ENCODE data around the gene CDPF1. TPM values are rescaled to one million over a fixed set of nuclear protein-coding genes. Genes with fewer than 3 reads are reported as not detected.

CDPF1 gene
- total and polyA plus RNA-seq, 2 experiments from 2014 or later = 10.1 to 14.5 TPM

DNA sequence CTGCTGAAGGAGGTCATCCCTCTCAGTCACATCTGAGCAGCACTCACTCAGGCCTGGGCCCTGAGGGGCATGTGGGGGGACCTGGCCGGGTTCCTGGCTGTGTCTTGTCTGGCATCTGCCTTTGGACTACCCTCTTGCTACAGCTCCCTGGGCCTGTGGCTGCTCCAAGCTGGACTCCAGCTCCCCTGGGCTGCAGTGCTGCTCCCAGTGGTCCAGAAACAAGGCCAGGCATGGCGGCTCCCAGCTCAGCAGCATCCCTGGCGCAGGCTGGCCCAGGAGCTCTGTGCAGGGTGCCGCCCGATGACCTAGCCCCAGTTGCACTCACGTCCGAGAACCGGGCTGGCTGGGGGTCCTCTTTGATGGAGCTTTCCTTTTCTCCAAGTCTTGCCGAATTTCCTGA, 5.3 kb downstream of the CDPF1 start:
- peaks cover 9% of the 10 kb centered on the region for H3K27me3 Mint-ChIP-seq (ENCODE audit: insufficient read depth, low read depth, poor library complexity)
- no peaks in the 10 kb centered on the region for H4K20me1 ChIP-seq (replicated peaks; ENCODE audit: insufficient read depth)
- no peak overlapping the region for H3K27ac ChIP-seq (ENCODE audit: low read depth)
- H3K9me2 ChIP-seq (ENCODE audit: insufficient read depth) = no peaks in the 10 kb centered on the region
- no peaks in the 10 kb centered on the region for H3K79me2 ChIP-seq (replicated peaks; ENCODE audit: insufficient read depth)
- no peaks in the 10 kb centered on the region for H3K36me3 ChIP-seq (ENCODE audit: insufficient read depth)
- no peak overlapping the region for H3K4me3 ChIP-seq
- no peak for DNase-seq (ENCODE audit: low spot score)
- no peak for ATAC-seq
- H3K4me1 Mint-ChIP-seq = peaks cover 4% of the 10 kb centered on the region
- H3K27ac Mint-ChIP-seq = no peak overlapping the region
- H3K4me2 ChIP-seq = no peak overlapping the region
- no peaks in the 10 kb centered on the region for H3K4me1 ChIP-seq (ENCODE audit: insufficient read depth)
- no peak overlapping the region for H3K4me3 Mint-ChIP-seq
- TF ChIP-seq CREB1 (CRISPR knock-in tag; IDR thresholded peaks at IDR 0.05; ENCODE audit: low read depth) = no peak
- TF ChIP-seq, protein P1, sequence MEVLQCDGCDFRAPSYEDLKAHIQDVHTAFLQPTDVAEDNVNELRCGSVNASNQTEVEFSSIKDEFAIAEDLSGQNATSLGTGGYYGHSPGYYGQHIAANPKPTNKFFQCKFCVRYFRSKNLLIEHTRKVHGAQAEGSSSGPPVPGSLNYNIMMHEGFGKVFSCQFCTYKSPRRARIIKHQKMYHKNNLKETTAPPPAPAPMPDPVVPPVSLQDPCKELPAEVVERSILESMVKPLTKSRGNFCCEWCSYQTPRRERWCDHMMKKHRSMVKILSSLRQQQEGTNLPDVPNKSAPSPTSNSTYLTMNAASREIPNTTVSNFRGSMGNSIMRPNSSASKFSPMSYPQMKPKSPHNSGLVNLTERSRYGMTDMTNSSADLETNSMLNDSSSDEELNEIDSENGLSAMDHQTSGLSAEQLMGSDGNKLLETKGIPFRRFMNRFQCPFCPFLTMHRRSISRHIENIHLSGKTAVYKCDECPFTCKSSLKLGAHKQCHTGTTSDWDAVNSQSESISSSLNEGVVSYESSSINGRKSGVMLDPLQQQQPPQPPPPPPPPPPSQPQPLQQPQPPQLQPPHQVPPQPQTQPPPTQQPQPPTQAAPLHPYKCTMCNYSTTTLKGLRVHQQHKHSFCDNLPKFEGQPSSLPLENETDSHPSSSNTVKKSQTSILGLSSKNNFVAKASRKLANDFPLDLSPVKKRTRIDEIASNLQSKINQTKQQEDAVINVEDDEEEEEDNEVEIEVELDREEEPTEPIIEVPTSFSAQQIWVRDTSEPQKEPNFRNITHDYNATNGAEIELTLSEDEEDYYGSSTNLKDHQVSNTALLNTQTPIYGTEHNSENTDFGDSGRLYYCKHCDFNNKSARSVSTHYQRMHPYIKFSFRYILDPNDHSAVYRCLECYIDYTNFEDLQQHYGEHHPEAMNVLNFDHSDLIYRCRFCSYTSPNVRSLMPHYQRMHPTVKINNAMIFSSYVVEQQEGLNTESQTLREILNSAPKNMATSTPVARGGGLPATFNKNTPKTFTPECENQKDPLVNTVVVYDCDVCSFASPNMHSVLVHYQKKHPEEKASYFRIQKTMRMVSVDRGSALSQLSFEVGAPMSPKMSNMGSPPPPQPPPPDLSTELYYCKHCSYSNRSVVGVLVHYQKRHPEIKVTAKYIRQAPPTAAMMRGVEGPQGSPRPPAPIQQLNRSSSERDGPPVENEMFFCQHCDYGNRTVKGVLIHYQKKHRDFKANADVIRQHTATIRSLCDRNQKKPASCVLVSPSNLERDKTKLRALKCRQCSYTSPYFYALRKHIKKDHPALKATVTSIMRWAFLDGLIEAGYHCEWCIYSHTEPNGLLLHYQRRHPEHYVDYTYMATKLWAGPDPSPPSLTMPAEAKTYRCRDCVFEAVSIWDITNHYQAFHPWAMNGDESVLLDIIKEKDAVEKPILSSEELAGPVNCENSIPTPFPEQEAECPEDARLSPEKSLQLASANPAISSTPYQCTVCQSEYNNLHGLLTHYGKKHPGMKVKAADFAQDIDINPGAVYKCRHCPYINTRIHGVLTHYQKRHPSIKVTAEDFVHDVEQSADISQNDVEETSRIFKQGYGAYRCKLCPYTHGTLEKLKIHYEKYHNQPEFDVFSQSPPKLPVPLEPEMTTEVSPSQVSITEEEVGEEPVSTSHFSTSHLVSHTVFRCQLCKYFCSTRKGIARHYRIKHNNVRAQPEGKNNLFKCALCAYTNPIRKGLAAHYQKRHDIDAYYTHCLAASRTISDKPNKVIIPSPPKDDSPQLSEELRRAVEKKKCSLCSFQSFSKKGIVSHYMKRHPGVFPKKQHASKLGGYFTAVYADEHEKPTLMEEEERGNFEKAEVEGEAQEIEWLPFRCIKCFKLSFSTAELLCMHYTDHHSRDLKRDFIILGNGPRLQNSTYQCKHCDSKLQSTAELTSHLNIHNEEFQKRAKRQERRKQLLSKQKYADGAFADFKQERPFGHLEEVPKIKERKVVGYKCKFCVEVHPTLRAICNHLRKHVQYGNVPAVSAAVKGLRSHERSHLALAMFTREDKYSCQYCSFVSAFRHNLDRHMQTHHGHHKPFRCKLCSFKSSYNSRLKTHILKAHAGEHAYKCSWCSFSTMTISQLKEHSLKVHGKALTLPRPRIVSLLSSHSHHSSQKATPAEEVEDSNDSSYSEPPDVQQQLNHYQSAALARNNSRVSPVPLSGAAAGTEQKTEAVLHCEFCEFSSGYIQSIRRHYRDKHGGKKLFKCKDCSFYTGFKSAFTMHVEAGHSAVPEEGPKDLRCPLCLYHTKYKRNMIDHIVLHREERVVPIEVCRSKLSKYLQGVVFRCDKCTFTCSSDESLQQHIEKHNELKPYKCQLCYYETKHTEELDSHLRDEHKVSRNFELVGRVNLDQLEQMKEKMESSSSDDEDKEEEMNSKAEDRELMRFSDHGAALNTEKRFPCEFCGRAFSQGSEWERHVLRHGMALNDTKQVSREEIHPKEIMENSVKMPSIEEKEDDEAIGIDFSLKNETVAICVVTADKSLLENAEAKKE (CRISPR knock-in tag; IDR thresholded peaks at IDR 0.05) = no peak
- TF ChIP-seq, protein P2, sequence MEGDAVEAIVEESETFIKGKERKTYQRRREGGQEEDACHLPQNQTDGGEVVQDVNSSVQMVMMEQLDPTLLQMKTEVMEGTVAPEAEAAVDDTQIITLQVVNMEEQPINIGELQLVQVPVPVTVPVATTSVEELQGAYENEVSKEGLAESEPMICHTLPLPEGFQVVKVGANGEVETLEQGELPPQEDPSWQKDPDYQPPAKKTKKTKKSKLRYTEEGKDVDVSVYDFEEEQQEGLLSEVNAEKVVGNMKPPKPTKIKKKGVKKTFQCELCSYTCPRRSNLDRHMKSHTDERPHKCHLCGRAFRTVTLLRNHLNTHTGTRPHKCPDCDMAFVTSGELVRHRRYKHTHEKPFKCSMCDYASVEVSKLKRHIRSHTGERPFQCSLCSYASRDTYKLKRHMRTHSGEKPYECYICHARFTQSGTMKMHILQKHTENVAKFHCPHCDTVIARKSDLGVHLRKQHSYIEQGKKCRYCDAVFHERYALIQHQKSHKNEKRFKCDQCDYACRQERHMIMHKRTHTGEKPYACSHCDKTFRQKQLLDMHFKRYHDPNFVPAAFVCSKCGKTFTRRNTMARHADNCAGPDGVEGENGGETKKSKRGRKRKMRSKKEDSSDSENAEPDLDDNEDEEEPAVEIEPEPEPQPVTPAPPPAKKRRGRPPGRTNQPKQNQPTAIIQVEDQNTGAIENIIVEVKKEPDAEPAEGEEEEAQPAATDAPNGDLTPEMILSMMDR (conservative IDR thresholded peaks at IDR 0.05; ENCODE audit: low read depth in 2 of 2) = no peak
- TF ChIP-seq STAT1 (IDR thresholded peaks at IDR 0.05; ENCODE audit: unreplicated experiment) = no peak
- no peak for TF ChIP-seq EZH2phosphoT487 (IDR thresholded peaks at IDR 0.05; ENCODE audit: unreplicated experiment)
- TF ChIP-seq POLR2AphosphoS5 (IDR thresholded peaks at IDR 0.05; ENCODE audit: low read depth) = no peak
- no peak for TF ChIP-seq EZH2 (IDR thresholded peaks at IDR 0.05; ENCODE audit: low read depth, unreplicated experiment)
- no peak for TF ChIP-seq ZNF114 (CRISPR knock-in tag; IDR thresholded peaks at IDR 0.05)
- TF ChIP-seq, protein P3, sequence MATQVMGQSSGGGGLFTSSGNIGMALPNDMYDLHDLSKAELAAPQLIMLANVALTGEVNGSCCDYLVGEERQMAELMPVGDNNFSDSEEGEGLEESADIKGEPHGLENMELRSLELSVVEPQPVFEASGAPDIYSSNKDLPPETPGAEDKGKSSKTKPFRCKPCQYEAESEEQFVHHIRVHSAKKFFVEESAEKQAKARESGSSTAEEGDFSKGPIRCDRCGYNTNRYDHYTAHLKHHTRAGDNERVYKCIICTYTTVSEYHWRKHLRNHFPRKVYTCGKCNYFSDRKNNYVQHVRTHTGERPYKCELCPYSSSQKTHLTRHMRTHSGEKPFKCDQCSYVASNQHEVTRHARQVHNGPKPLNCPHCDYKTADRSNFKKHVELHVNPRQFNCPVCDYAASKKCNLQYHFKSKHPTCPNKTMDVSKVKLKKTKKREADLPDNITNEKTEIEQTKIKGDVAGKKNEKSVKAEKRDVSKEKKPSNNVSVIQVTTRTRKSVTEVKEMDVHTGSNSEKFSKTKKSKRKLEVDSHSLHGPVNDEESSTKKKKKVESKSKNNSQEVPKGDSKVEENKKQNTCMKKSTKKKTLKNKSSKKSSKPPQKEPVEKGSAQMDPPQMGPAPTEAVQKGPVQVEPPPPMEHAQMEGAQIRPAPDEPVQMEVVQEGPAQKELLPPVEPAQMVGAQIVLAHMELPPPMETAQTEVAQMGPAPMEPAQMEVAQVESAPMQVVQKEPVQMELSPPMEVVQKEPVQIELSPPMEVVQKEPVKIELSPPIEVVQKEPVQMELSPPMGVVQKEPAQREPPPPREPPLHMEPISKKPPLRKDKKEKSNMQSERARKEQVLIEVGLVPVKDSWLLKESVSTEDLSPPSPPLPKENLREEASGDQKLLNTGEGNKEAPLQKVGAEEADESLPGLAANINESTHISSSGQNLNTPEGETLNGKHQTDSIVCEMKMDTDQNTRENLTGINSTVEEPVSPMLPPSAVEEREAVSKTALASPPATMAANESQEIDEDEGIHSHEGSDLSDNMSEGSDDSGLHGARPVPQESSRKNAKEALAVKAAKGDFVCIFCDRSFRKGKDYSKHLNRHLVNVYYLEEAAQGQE (IDR thresholded peaks at IDR 0.05; ENCODE audit: unreplicated experiment) = no peak
- no peak for TF ChIP-seq JUNB (IDR thresholded peaks at IDR 0.05; ENCODE audit: unreplicated experiment)
- no peak for TF ChIP-seq ZNF331 (CRISPR knock-in tag; IDR thresholded peaks at IDR 0.05; ENCODE audit: low read depth)
- TF ChIP-seq NANOG (IDR thresholded peaks at IDR 0.05; ENCODE audit: borderline replicate concordance) = no peak
- TF ChIP-seq, protein P4, sequence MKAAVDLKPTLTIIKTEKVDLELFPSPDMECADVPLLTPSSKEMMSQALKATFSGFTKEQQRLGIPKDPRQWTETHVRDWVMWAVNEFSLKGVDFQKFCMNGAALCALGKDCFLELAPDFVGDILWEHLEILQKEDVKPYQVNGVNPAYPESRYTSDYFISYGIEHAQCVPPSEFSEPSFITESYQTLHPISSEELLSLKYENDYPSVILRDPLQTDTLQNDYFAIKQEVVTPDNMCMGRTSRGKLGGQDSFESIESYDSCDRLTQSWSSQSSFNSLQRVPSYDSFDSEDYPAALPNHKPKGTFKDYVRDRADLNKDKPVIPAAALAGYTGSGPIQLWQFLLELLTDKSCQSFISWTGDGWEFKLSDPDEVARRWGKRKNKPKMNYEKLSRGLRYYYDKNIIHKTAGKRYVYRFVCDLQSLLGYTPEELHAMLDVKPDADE (IDR thresholded peaks at IDR 0.05) = no peak
- H3F3A ChIP-seq (replicated peaks; ENCODE audit: low read depth) = no peaks in the 10 kb centered on the region
- H3K36me3 Mint-ChIP-seq (ENCODE audit: low read depth) = peaks cover 2% of the 10 kb centered on the region; the same call in 1 of the 3 replicates
- H2AFZ ChIP-seq = no peak overlapping the region
- H3K9me3 Mint-ChIP-seq = no peaks in the 10 kb centered on the region; the same call in 2 of the 3 replicates
- H3K27me3 ChIP-seq (ENCODE audit: insufficient read depth) = no peaks in the 10 kb centered on the region

Data from GM23338 (cell line).